IPS-11a (cell line): ENCODE measurements around the gene DMAC1.
A peak's percentile ranks its signal among the peaks of the same experiment; 100 is the strongest.

Experiments used
- H3K4me3 ChIP-seq: one replicate; pipeline ENCODE4 v1.5.1; 2013; ENCODE audit warnings: low read depth, low read length, control low read depth

The DMAC1 gene, protein sequence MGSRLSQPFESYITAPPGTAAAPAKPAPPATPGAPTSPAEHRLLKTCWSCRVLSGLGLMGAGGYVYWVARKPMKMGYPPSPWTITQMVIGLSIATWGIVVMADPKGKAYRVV

DNA sequence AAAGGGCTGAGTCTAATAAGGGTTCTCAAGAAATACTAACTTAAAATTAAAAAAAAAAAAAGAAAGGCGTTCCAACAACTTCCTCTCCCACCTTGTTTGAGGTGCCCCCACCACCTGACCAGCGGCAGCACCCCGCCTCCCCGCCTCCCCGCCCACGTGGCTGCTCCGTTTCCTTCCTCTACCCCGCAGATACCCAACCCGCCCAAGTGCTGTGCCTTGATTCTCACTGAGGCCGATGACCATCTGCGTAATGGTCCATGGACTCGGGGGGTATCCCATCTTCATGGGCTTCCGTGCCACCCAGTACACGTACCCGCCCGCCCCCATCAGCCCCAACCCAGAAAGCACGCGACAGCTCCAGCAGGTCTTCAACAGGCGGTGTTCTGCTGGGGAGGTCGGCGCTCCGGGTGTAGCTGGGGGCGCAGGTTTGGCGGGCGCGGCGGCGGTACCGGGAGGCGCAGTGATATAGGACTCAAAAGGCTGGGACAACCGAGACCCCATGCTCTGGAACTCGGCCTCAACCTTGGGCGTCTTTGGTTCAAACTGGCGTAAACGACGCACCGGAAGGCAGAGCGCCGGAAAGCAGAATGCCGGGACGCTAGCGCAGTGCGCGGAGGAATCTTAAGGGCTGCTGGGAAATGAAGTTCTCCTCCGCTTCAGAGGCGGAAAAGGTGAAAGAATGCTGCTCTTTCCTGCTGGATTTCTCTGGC lies at the start of gene DMAC1:
Gene DMAC1, minus strand, starts transcription at position 545 of the 710 bp plus-strand sequence. Its CDS starts 44 bp downstream, at position 501.
- H3K4me3 ChIP-seq = peak within 1 kb of the TSS; percentile 74

DNA sequence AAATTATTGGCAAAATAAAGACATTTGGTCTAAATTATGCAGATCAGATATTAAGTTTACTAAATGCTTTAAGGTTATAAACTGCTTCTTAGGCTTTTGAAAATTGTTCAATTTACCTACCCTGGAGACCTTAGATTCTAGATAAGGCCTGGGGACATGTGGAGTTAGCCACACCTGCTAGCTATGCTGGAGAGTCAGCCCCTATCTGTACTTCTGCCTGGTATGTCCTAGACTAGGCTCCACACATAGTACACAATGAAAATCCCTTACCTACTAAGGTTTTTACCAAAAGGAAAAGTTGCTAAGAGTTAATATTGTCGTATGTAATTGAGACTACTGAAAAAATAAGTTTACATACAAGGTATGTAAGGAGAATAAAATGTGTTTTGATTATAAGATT lies 49.8 kb upstream of the DMAC1 start:
- H3K4me3 ChIP-seq = no peak overlapping the region

DNA sequence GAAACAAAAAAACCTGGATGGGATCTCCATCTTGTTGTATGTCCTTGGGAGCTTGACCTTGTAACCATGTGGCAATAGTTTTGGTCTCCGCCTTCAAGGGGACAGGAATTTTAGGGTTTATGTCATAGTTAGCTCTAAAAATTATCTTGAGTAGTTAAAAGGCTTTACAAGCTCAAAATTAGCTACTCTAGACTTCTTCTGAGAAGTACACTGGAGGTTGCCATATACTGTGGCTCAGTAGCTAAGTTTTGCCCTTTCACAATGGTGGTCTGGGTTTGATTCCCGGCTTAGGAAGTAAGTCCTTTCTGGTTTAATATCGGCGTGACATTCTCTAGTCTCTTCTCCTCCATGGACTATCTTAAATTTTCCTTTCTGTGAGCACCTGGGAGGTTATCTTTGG lies 48.9 kb upstream of the DMAC1 start:
- H3K4me3 ChIP-seq = no peak overlapping the region

DNA sequence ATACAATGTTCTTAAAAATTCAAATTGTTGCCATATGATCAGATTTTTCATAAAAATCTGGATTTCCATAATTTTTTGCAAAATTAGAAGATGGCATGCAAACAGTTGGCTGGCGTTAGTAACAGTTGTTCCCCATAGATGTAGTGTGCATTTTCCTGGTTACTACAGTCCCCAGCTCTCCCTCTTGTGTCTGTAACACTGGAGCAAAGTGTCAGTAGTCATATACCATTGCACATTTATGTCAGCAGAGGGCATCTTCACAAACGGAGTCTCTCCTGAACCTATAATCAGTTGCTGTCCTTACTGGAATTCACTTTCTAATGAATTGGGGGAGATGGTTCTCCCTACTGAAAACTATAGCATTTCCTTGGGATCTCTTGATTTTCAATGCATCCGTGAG lies 44.7 kb upstream of the DMAC1 start:
- no peak overlapping the region for H3K4me3 ChIP-seq

DNA sequence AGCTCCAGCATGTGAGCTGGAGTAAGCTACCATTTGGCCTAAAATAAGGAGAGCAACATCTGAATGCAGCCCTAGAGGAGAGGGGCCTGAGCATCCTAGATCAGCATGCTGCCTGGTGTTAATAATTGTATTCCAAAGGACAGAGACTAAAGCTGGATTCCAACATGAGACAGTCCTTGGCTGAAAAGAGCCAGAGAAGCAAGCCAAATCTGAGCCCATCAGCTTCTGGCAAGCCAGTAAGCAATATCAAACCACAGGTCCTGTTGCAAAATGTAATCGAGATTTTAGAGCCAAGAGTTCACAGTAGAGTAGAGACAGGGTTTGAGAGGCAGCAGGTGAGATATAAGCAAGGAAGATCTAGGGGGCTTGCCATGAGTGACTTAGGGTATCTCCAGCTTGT lies 42.3 kb upstream of the DMAC1 start:
- H3K4me3 ChIP-seq = no peak overlapping the region

DNA sequence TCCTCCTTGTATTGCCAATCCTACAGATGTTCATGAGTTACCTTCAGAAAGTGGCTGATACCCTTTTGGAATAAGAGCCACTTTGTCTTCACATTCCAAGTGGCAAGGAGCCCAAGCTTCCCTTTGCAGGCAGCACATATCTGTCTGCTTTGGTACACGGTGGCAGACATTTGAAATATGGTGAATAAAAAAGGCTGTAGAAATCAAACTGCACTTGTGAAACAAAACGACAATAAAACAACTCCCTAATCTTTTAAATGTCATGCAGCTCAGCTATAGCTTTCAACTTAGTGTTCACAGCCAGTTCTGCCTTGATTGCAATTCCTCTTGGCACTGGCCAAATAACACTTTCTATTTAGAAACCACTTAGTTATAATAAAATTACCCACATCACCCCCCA lies 35.0 kb upstream of the DMAC1 start:
- no peak overlapping the region for H3K4me3 ChIP-seq

DNA sequence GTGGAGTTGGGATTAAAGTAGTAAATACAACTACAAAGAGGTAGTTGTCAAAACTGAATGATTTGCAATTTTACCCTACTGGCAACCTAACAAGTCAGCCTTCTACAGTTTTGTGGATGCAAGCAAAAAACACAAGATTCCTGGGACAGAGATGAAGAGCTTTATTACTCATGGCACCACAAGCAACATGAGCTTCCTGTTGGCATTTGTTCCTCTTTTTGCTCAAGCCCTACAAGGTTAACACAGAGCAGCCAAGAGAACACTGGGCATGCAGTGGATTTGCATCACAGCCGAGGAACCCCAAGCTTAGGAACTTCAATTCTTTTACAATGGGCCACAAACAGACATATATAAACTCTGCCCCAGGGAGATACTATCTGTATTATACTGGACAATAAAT lies 28.8 kb upstream of the DMAC1 start:
- H3K4me3 ChIP-seq = no peak overlapping the region

DNA sequence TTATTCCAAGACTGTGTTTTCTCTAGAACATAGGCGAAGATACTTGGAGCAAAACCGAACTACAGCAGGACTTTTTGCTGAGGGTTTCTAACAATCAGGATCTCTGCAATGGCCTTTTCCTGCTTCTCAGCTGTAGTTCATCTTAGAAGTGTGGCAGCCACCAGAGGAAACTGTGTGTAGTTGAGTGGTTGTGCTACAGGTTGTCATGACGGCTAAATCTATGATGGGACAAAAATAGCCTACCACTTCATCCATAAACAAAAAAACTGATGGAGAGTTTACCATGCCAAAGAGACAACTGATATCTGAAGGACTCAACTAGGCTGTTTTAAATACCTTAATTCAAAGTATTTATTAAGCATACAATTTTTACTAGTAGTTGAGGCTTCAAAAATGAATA lies 28.2 kb upstream of the DMAC1 start:
- no peak overlapping the region for H3K4me3 ChIP-seq

DNA sequence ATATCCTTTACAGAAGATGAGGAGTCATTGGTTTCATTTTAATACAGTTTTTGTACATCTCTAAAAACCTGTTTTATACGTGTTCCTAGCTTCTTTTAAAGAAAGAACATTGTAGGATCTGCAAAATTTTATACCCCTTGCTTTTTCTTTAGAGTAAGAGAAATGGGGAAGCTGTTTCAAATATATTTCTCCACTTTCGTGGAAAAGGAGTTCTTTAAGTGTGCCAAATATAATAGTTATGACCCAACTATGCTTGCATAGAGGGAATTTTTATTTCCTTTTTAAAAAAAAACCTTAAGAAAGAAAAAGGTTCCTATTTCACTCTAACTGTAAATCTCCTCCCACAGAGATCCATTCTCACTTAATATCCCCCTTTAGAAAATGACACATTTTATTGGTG lies 27.5 kb upstream of the DMAC1 start:
- H3K4me3 ChIP-seq = no peak overlapping the region

DNA sequence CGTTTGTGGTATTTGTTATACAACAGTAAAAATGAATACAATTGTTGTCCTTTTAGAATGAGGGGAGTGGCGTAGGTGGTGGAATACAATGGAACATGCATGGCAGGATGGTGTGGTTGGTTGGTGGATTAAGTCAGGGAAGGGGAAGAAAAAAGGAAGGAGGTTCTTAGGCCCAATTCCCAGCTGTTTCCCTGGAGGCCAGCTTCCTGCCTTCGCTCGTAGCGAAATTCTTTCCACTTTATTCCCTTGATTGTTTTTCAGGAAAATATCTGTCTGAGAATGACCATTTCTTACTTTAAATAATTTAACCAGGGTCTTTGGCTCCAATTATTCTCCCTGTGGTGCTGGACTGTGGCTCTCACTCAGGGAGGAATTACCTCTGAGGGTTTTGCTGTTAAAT lies 24.1 kb upstream of the DMAC1 start:
- H3K4me3 ChIP-seq = no peak overlapping the region

DNA sequence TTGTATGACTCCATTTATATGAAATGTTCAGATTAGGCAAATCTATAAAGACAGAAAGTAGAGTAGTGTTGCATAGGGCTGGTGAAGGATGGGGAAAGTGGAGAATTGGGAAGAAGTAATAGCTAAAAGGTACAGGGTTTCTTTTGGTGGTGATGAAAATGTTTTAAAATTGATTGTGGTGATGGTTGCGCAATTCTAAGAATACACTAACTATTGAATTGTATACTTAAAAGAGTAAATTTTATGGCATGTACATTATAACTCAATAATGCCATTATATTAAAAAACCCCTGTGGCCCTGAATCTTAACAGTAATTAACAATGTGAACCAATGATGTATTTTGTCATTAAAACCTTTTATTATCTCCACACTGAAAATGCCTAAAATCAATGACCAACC lies 20.4 kb upstream of the DMAC1 start:
- no peak overlapping the region for H3K4me3 ChIP-seq

DNA sequence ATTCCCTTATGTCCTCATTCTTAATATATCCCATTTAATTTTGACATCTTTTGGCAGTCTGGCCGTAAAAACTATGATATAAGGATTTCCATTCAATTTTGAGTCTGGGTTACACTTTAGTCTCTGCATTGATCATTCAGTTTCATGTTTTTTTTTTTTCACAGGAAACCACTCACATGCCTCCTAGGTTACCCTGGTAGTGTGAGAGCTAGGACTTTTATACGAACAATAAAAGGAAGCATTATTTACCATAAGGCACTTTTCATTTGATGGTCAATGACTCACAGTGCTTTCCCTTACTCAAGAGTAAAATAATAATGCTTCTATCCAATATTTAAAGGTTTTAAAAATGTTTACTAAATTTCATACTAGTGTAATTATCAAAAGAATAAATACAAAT lies 16.4 kb upstream of the DMAC1 start:
- no peak overlapping the region for H3K4me3 ChIP-seq

DNA sequence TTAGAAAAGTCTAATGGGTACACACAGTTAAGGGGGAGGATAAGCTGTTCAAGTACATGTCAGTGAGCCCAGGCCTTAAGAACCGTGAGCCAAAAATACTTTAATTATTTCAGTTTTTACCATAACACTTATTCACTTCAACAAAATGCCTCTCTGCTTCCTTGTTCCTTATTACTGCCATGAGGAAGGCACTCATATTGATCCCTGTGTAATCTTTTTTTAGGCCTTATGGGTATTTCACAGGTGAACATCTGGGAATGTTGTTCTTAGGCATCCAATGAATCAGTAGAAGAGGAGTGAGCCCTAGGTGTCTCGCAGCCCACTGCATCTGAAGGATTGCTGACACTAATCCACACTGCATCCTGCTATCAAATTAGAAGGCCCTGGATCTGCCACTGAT lies 13.5 kb upstream of the DMAC1 start:
- no peak overlapping the region for H3K4me3 ChIP-seq

DNA sequence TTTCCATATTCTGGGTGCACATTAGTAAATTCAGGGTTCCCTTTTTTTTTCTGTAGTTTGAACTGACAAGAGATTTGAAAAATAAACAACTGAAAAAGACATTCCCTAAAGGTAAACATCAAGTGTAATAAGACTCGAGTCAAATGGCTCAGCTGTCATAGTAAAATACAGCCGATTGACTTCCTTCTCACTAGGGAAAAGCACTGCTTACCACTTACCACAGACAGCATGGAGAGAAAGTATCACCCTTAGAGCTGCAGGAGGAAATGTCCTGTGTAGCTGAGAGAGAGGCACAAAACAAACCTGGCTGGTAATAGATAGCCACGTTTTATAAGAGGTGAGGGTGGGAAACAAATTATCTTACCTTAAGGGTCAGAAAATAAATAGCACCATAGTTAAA lies 12.1 kb upstream of the DMAC1 start:
- no peak overlapping the region for H3K4me3 ChIP-seq

DNA sequence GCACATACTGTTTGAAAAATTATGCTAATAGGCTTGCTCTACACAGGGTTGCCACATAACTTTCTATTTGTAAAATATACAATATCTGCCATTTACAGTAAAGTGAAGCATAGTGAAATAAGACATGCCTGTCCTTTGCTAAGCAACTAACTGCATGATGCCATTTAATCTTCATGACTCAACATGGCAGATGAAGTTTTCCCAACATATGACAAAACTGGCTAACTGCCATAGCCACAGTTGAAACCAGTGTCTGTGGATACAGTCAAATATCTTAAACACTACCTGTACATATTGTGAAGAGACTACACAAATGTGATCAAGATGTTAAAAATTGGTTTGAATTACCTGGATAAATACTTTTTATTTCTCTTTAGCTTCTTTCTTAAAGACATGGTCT lies 3.1 kb upstream of the DMAC1 start:
- H3K4me3 ChIP-seq = no peak overlapping the region

DNA sequence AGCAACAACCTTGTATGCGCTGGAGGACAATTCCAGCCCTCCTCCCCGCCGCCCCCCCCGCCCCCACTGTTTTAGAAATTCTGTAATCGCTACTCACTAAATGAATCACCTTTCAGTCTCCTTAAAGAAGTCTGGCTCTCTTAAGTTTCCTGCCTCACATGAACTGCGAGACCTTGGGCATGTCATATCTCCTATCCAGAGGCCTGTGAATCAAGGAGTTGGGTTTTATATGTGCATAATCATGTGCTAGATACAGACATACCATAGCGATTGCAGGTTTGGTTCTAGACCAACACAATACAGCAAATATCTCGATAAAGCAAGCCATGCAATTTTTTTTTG lies 337 bp upstream of the DMAC1 start:
- no peak overlapping the region for H3K4me3 ChIP-seq

DNA sequence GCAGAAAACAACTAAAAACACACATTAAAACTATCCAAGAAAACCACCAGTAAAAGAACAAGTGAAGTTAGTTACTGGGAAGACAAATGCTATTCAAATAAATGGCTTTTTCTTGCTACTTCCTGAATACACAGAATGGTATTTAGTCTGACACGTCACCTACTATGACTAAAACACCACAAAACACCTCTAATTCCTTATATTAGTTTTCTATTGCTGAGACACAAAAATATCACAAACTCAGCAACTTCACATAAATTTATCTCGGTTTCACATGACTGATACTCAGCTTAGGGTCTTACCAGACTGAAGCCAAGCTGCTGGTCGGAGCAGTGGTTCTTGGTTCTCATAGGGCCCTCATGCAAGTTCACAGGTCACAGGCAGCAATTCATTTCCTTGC lies 5.4 kb downstream of the DMAC1 start:
- H3K4me3 ChIP-seq = no peak overlapping the region

DNA sequence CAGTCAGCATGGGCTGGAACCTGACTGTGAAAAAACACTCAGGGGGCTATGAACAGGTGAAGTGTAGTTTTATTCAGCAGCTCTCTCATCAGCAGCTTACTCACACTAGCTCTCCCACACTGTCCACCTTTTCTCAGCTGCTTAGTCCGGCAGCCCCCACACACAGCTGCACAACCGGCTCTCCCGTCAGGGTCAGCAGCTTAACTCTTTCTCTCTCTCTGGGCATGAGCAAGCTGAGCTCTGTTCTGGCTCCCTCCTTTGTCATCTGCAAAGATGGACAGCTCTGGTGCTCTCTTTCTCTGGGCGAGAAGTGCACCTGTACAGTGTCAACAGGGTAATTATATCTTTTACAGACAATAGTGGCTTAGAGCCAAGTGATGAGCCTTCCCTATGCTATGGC lies 8.2 kb downstream of the DMAC1 start:
- H3K4me3 ChIP-seq = no peak overlapping the region

DNA sequence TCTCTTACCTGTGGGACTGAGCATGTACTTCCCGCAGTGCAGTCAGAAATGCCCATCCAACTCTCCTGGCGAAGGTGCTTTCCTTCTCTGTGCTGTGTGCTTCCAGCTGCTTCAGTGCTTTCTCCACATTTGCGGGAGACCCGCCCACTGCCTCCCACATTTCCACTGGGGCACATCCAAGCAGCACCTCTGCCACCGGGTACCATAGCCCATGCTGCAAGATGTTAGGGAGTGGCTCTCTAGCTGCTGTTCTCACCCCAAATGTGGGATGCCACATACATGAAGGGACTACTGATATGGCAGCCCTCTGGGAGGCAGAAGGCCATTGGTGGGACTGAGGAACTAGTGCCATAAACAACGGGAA lies 8.8 kb downstream of the DMAC1 start:
- no peak overlapping the region for H3K4me3 ChIP-seq

DNA sequence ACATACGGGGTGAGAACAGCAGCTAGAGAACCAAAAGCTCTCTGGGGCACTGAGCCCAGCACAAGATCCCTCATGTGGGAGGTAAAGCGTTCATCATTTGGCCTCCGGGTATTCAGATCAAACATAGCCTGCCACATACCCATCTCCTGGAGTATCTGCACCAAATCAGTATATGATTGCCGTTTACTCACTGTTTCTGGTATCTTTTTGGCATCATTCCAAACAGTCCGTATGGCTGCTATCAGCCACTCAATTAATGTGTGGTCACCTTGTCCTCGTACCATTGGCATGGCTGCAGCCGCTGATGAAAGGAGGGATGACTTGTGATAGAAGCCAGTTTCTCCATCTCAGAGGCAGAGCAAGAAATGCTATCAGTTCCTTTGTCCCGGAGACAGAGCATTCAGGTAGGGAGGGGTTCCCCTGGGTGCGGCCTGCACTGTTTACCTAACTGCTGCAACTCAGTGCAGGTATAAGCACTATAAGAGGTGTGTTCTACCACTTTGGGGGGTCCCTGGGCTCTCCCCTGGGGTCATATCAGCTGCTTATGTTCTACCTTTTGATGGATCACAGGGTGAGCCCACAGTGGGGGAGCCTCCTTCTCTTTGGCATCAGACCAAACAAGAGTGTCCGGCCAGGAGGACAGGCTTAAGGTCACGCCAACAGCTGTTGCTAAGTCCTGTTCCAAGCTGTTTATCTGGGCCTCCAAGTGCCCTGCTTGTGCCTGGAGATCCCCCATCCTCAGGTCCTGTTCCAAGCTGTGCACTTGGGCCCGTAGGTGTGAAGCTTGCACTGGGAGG lies 9.4 kb downstream of the DMAC1 start:
- no peak overlapping the region for H3K4me3 ChIP-seq

DNA sequence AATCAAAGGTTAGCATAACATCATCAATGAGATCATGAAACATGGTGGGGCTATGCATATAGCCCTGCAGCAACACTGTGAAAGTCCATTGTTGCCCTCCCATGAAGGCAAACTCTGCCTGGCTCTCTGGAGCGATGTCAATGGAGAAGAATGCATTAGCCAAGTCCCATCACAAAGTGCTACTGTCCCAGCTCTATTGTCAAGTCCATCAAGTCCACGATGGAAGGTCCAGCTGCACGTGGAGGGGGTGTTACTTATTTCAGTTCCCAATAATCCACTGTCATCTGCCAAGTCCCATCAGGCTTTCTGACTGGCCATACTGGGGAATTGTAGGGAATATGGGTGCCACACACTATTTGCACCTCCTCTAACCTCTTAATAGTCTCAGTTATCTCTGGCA lies 10.8 kb downstream of the DMAC1 start:
- H3K4me3 ChIP-seq = no peak overlapping the region

DNA sequence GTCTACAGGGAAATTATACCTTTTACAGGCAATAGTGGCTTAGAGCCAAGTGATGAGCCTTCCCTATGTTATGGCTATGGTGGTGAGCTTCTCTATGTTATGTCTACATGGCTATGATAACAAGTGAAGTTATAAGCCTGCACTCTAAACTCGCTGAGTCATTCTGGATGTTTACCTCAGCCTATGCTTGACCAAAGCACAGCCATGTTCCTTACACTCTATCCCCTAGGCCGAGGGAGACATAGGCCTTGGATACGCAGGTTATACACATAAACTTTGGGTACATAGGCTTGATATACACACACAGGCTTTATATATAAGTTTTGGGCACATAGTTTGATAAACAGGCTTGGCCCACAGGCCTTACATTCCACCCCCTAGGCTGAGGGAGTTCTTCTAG lies 13.8 kb downstream of the DMAC1 start:
- H3K4me3 ChIP-seq = no peak overlapping the region

DNA sequence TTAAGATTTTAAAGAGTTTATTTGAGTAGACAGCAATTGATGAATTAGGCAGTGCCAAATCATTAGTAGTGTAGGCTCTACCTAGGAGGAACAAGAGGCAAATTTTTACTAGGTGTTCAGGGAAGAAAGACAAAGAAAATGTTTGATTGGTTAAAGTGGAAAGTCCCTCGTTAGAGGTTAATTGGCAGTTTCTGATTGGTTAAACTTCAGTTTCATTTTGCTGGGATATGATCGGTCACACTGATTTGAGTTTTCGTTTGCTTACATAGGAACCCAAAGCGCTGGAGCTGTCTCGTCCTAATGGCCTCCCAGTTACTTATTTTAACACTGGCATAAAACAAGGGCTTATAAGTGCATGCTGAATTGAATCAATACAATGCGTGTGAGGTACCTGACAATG lies 15.1 kb downstream of the DMAC1 start:
- H3K4me3 ChIP-seq = no peak overlapping the region
